Activated naive CD4-positive, alpha-beta T cell treated with anti-CD3 and anti-CD28 coated beads, Interleukin-2, amount 50 U/mL, for 24 hours (primary cell): ENCODE measurements around the gene TLR9.

Source experiments
- H3K27ac Mint-ChIP-seq: one replicate; pipeline ENCODE4 v1.8.0; 2021; ENCODE audit warnings: mild to moderate bottlenecking, mixed read lengths
- H3K27me3 Mint-ChIP-seq: one replicate; pipeline ENCODE4 v1.8.0; 2021; ENCODE audit warnings: mixed read lengths
- H3K36me3 Mint-ChIP-seq: one replicate; pipeline ENCODE4 v1.8.0; 2021; ENCODE audit warnings: mixed read lengths
- H3K4me1 Mint-ChIP-seq: one replicate; pipeline ENCODE4 v1.8.0; 2021; ENCODE audit warnings: mixed read lengths
- H3K4me3 Mint-ChIP-seq: one replicate; pipeline ENCODE4 v1.8.0; 2021; ENCODE audit warnings: mild to moderate bottlenecking, mixed read lengths
- H3K9me3 Mint-ChIP-seq: one replicate; pipeline ENCODE4 v1.8.0; 2021; ENCODE audit warnings: mixed read lengths

The TLR9 gene

GRCh38 chr3:52200981-52201679 is 24.3 kb downstream of the TLR9 start:
- Mint-ChIP-seq H3K36me3 (peaks cover 23% of the 10 kb centered on the region), H3K27ac (peak overlapping the region; percentile 49), H3K27me3 (no peaks in the 10 kb centered on the region), H3K9me3 (no peaks in the 10 kb centered on the region), H3K4me1 (peaks cover 51% of the 10 kb centered on the region), H3K4me3 (no peak overlapping the region)

DNA sequence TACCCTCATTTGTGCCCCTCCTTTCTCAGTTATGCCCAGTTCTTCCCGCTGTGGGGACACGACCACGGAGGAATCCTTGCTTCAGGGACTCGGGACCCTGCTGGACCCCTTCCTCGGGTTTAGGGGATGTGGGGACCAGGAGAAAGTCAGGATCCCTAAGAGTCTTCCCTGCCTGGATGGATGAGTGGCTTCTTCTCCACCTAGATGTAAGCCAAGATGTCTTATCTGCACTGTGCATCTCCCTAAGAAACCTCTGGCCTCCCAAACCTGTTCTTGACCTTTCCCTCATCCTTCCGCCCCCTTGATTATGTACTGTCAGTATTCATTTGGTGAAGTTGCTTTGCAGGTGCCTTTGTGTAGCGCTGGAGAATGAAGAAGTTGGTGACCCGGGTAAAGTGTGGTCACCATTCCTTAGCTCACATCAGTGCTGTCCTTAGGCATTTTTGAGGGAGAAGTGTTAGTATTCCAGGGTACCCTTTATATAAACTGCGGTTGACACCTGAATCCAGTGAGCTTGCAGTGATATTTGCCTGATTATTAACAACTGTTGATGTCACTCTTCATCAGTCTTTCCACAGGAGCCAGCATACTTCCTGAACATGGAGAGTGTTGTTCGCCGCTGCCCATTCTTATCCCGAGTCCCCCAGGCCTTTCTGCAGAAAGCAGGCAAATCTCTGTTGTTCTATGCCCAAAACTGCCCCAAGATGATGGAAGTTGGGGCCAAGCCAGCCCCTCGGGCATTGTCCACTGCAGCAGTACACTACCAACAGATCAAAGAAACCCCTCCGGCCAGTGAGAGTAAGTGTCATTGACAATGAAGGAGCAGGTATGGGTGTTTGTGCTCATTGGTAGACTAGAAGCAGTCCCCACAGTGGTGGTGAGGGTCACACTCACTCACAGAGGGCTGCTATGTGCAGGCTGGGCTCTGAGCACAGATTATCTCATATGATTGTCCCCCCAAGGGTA is 26.5 kb downstream of the TLR9 start:
- Mint-ChIP-seq H3K4me1 (peaks cover 51% of the 10 kb centered on the region), H3K9me3 (no peaks in the 10 kb centered on the region)

GRCh38 chr3:52197842-52198625 is 27.4 kb downstream of the TLR9 start, which contains the start of gene ALAS1:
ALAS1 (plus strand) TSS chr3:52198160; CDS start chr3:52199242, 1,082 bp downstream.
- H3K4me3 Mint-ChIP-seq = peak within 1 kb of the TSS; percentile 95
- peaks cover 10% of the 10 kb centered on the region for H3K36me3 Mint-ChIP-seq
- no peaks in the 10 kb centered on the region for H3K27me3 Mint-ChIP-seq
- H3K9me3 Mint-ChIP-seq = no peaks in the 10 kb centered on the region
- H3K27ac Mint-ChIP-seq = peak within 1 kb of the TSS; percentile 96
- H3K4me1 Mint-ChIP-seq = peaks cover 51% of the 10 kb centered on the region

More for the DNA sequence above, 26.5 kb downstream of the TLR9 start:
- peak overlapping the region; percentile 95 for H3K4me3 Mint-ChIP-seq
- peaks cover 16% of the 10 kb centered on the region for H3K36me3 Mint-ChIP-seq
- H3K27ac Mint-ChIP-seq = peak overlapping the region; percentile 96
- H3K27me3 Mint-ChIP-seq = no peaks in the 10 kb centered on the region

DNA sequence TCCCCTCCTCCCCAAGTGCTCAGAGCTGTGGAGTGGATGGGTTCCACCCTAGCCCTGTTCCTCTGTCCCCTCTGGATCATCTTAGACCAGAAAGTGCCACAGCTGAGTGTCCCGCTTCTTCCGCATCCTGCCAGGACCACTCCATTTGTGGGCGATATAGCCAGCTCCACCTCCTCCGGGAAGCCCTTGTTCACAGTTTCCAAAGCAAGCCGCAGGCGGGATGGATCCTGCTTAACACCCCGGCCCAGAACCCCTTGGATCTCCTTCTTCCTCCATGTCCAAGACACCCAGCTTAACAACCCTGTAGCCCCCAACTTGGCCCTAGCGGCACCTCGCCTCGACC is 28.0 kb downstream of the TLR9 start:
- no peaks in the 10 kb centered on the region for H3K27me3 Mint-ChIP-seq
- H3K4me3 Mint-ChIP-seq = peak overlapping the region; percentile 86
- peaks cover 48% of the 10 kb centered on the region for H3K4me1 Mint-ChIP-seq
- H3K27ac Mint-ChIP-seq = peak overlapping the region; percentile 91
- H3K36me3 Mint-ChIP-seq = peaks cover 8% of the 10 kb centered on the region
- no peaks in the 10 kb centered on the region for H3K9me3 Mint-ChIP-seq

DNA sequence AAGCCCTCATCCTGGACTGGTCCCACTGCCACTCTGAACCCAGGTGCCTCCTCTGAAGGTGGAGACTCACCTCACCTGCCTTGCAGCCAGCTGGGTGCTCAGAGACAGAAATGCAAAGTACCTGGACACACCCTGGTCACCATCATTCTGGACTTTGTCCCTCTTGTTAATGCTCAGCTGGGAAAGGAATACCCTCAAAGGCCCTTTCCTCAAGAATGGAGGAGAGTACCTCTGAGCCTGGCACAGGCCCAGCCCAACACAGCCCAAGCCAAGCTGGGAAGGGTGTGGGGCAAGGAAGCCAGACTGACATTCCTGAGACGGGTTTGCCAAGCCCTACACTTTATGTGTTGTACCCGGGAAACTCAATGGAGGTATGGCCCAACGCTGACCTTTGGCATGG is 28.5 kb downstream of the TLR9 start:
- Mint-ChIP-seq H3K27ac (no peak overlapping the region), H3K36me3 (peaks cover 6% of the 10 kb centered on the region), H3K9me3 (no peaks in the 10 kb centered on the region), H3K27me3 (no peaks in the 10 kb centered on the region), H3K4me1 (peaks cover 43% of the 10 kb centered on the region), H3K4me3 (peak overlapping the region; percentile 86)

GRCh38 chr3:52195823-52196331 is 29.6 kb downstream of the TLR9 start:
- Mint-ChIP-seq H3K36me3 (peaks cover 3% of the 10 kb centered on the region), H3K27me3 (no peaks in the 10 kb centered on the region)

DNA sequence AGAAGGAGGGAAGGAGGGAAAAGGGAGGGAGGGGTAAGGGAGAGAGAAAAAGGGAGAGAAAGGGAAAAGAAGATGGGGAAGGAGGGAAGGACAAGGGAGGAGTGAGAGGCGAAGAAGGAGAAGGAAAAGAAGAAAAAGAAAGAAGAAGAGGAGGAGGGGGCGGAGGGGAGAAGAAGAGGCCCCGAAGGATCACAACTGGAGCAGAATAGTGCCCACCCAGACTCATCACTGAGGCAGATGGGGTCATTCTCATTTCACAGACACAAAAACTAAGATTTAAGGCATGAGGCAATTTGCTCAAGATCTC is 30.2 kb downstream of the TLR9 start:
- Mint-ChIP-seq H3K36me3 (peaks cover 2% of the 10 kb centered on the region), H3K4me1 (peaks cover 28% of the 10 kb centered on the region), H3K27me3 (no peaks in the 10 kb centered on the region), H3K4me3 (no peak overlapping the region), H3K9me3 (no peaks in the 10 kb centered on the region), H3K27ac (no peak overlapping the region)

More at GRCh38 chr3:52195823-52196331, 29.6 kb downstream of the TLR9 start:
- H3K27ac Mint-ChIP-seq = no peak overlapping the region
- no peaks in the 10 kb centered on the region for H3K9me3 Mint-ChIP-seq
- peaks cover 32% of the 10 kb centered on the region for H3K4me1 Mint-ChIP-seq
- no peak overlapping the region for H3K4me3 Mint-ChIP-seq

GRCh38 chr3:52194485-52195290 is 30.8 kb downstream of the TLR9 start:
- Mint-ChIP-seq H3K9me3 (no peaks in the 10 kb centered on the region), H3K36me3 (no peaks in the 10 kb centered on the region), H3K4me1 (peaks cover 25% of the 10 kb centered on the region), H3K4me3 (no peak overlapping the region), H3K27me3 (no peaks in the 10 kb centered on the region), H3K27ac (no peak overlapping the region)

GRCh38 chr3:52193065-52193464 is 32.4 kb downstream of the TLR9 start:
- Mint-ChIP-seq H3K27ac (no peak overlapping the region), H3K4me1 (peaks cover 11% of the 10 kb centered on the region), H3K27me3 (no peaks in the 10 kb centered on the region), H3K36me3 (no peaks in the 10 kb centered on the region), H3K9me3 (no peaks in the 10 kb centered on the region), H3K4me3 (no peak overlapping the region)

DNA sequence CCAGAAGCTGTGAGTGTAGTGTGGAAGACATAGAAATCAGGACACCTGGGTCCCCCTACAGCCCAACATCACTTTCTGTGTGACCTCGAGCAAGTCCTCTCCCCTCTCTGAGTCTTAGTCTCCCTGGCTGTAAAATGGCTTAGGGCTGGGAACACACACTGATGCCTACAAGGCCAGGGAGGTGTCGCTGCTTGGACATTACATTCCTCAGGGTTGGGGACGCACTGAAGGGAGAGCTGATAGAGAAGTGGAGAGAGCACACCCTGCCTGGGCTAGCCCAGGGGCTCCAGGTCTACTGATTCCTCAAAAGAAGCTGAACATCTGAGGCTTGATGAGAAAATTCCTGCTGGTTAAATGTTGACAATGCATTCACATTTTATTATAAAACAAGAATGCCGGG is 33.8 kb downstream of the TLR9 start:
- H3K27me3 Mint-ChIP-seq = no peaks in the 10 kb centered on the region
- H3K9me3 Mint-ChIP-seq = no peaks in the 10 kb centered on the region
- no peak overlapping the region for H3K27ac Mint-ChIP-seq
- no peaks in the 10 kb centered on the region for H3K4me1 Mint-ChIP-seq
- H3K4me3 Mint-ChIP-seq = no peak overlapping the region
- H3K36me3 Mint-ChIP-seq = no peaks in the 10 kb centered on the region

DNA sequence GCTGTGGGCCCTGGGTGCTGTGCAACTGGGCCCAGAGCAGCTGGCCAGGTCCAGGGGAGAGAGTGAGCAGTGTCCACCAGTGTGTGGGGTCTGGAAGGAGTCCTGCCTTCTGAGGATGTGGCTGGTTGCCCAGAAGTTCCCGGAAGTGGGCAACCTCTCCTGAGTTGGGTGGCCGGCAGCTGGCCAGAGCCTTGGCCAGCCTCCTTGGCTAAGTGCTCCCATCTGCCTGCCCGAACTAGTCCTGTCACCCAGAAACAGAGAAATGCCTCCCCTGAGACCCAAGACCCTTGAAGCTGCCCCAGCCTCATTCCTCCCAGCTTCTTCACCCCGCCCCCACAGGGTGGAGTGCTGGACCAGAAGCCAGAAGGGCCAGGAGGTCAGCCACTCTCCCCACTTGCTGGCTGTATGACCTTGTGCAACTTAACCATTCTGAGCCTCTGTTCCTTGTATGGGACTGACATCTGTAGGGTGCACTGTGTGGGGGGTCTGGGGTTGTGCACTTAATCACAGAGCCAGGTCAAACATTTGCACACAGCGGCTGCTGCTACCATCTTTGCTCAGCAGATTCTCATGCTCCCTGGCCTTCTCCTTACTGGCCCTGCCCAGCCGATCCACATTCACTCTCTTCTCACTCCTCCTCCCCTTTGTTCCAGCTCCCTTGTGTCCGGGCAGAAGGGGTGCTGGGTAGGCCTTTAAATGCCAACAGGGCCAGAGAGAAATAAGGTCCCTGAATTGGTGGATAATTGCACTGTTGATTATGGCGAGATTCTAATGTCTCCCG is 35.0 kb downstream of the TLR9 start:
- Mint-ChIP-seq H3K27me3 (no peaks in the 10 kb centered on the region), H3K27ac (no peak overlapping the region), H3K4me1 (no peaks in the 10 kb centered on the region), H3K9me3 (no peaks in the 10 kb centered on the region), H3K4me3 (no peak overlapping the region), H3K36me3 (no peaks in the 10 kb centered on the region)

DNA sequence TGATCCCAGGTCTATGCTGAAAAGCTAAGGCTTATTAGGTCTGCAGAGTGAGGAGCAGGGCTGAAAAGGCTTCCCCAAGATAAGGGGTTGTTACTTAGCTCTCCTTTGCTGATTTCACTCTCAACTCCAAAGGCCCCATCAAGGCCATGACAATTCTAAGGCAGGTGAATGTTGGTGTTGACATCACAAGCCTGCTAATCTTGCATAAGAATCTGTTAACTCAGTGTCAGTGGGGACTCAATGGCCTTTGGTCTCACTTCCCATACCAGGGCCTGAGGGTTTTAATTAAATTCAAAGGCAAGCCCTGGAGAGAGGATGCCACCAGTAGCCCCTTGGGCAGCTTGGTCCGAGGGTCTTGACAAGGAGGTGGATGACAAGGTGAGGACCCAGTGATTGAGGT is 36.9 kb downstream of the TLR9 start:
- H3K4me1 Mint-ChIP-seq = no peaks in the 10 kb centered on the region
- H3K27ac Mint-ChIP-seq = no peak overlapping the region
- H3K27me3 Mint-ChIP-seq = no peaks in the 10 kb centered on the region
- H3K36me3 Mint-ChIP-seq = no peaks in the 10 kb centered on the region
- no peaks in the 10 kb centered on the region for H3K9me3 Mint-ChIP-seq
- no peak overlapping the region for H3K4me3 Mint-ChIP-seq

- no peaks in the 10 kb centered on the region for H3K36me3 Mint-ChIP-seq
Measured at GRCh38 chr3:52186729-52187128, 38.7 kb downstream of the TLR9 start.

GRCh38 chr3:52185837-52186236 is 39.6 kb downstream of the TLR9 start:
- Mint-ChIP-seq H3K9me3 (no peaks in the 10 kb centered on the region), H3K4me3 (no peak overlapping the region), H3K36me3 (no peaks in the 10 kb centered on the region), H3K4me1 (no peaks in the 10 kb centered on the region), H3K27me3 (no peaks in the 10 kb centered on the region), H3K27ac (no peak overlapping the region)

More at GRCh38 chr3:52186729-52187128, 38.7 kb downstream of the TLR9 start:
- H3K9me3 Mint-ChIP-seq = no peaks in the 10 kb centered on the region
- no peaks in the 10 kb centered on the region for H3K27me3 Mint-ChIP-seq
- H3K4me3 Mint-ChIP-seq = no peak overlapping the region
- no peak overlapping the region for H3K27ac Mint-ChIP-seq
- no peaks in the 10 kb centered on the region for H3K4me1 Mint-ChIP-seq
